WTC11 (cell line): ENCODE data around the gene FLRT1. TPM values are rescaled to one million over a fixed set of nuclear protein-coding genes. Genes with fewer than 3 reads are reported as not detected.
A peak's percentile ranks its signal among the peaks of the same experiment; 100 is the strongest.

Source experiments
- ATAC-seq: fragments of 200-7000 bp; cut with Tn5 transposase; 2 replicates; pipeline ENCODE4 v1.10.0; 2021; ENCODE audit warnings: mild to moderate bottlenecking, moderate library complexity
- CTCF ChIA-PET: fragments of 300-600 bp; sonication (Branson Sonifier 250); formaldehyde crosslinking; loops from one replicate; lab custom pipeline; 2021; ENCODE audit warnings: antibody characterized with exemption; lab: Charles Lee
- POLR2A ChIA-PET: fragments of 350-600 bp; sonication (Branson Sonifier 250); formaldehyde crosslinking; loops from one replicate; lab custom pipeline; 2021; ENCODE audit warnings: antibody characterized with exemption; lab: Charles Lee
- DNase-seq: peaks from one replicate; pipeline ENCODE4 v3.0.0; 2021; ENCODE audit warnings: low spot score
- H3K27ac Mint-ChIP-seq: 2 replicates; pipeline ENCODE4 v1.8.0; 2021; ENCODE audit warnings: mixed read lengths
- H3K27me3 Mint-ChIP-seq: 2 replicates; pipeline ENCODE4 v1.8.0; 2021; ENCODE audit warnings: low read depth, mild to moderate bottlenecking, moderate library complexity, mixed read lengths
- H3K36me3 Mint-ChIP-seq: 2 replicates; pipeline ENCODE4 v1.8.0; 2021; ENCODE audit warnings: mixed read lengths
- H3K4me1 Mint-ChIP-seq: 2 replicates; pipeline ENCODE4 v1.8.0; 2022; ENCODE audit warnings: mixed read lengths
- H3K4me3 Mint-ChIP-seq: 2 replicates; pipeline ENCODE4 v1.8.0; 2021; ENCODE audit warnings: mild to moderate bottlenecking, moderate library complexity, mixed read lengths
- H3K9me3 Mint-ChIP-seq: 2 replicates; pipeline ENCODE4 v1.8.0; 2021; ENCODE audit warnings: mixed read lengths
- CBFB ChIP-seq: sonication (generic); formaldehyde crosslinking; IDR thresholded peaks from 2 replicates; pipeline ENCODE4 v1.8.1; 2022; ENCODE audit warnings: mild to moderate bottlenecking, low read depth, missing genetic modification reagents
- CREM ChIP-seq: sonication (generic); formaldehyde crosslinking; IDR thresholded peaks from 2 replicates; pipeline ENCODE4 v1.8.1; 2022; ENCODE audit warnings: mild to moderate bottlenecking, missing genetic modification reagents, moderate library complexity
- FOXJ3 ChIP-seq: sonication (generic); formaldehyde crosslinking; IDR thresholded peaks from 2 replicates; pipeline ENCODE4 v1.9.0; 2021; ENCODE audit warnings: missing genetic modification reagents, mild to moderate bottlenecking, borderline replicate concordance
- FOXK1 ChIP-seq: sonication (generic); formaldehyde crosslinking; IDR thresholded peaks from 2 replicates; pipeline ENCODE4 v1.8.0; 2022; ENCODE audit warnings: mild to moderate bottlenecking, moderate library complexity, missing genetic modification reagents
- FOXP1 ChIP-seq: sonication (generic); formaldehyde crosslinking; IDR thresholded peaks from 2 replicates; pipeline ENCODE4 v1.8.0; 2022; ENCODE audit warnings: missing genetic modification reagents, mild to moderate bottlenecking, moderate library complexity, borderline replicate concordance
- NR1H2 ChIP-seq: sonication (generic); formaldehyde crosslinking; IDR thresholded peaks from 2 replicates; pipeline ENCODE4 v1.9.0; 2021; ENCODE audit warnings: mild to moderate bottlenecking, moderate library complexity, missing genetic modification reagents
- SMAD3 ChIP-seq: sonication (generic); formaldehyde crosslinking; IDR thresholded peaks from 2 replicates; pipeline ENCODE4 v1.8.0; 2022; ENCODE audit warnings: missing genetic modification reagents, mild to moderate bottlenecking, borderline replicate concordance
- SOX15 ChIP-seq: fragments of 250-450 bp; sonication (Bioruptor Pico); IDR thresholded peaks from 2 replicates; pipeline ENCODE4 v1.9.0; 2021; ENCODE audit warnings: mild to moderate bottlenecking
- total RNA-seq: library from RNA; stranded (reverse); gene quantifications from 3 replicates; pipeline ENCODE4 v1.2.3, GENCODE V29; 2021
- TF ChIP-seq, protein P1 (sequence below): fragments of 250-450 bp; sonication (Bioruptor Pico); conservative IDR thresholded peaks from 2 replicates; pipeline ENCODE4 v1.9.0; 2021; ENCODE audit warnings: mild to moderate bottlenecking
- TF ChIP-seq, protein P2 (sequence below): sonication (generic); formaldehyde crosslinking; IDR thresholded peaks from 2 replicates; pipeline ENCODE4 v1.8.0; 2022; ENCODE audit warnings: mild to moderate bottlenecking, missing genetic modification reagents
- TF ChIP-seq, protein P3 (sequence below): fragments of 250-450 bp; sonication (Bioruptor Pico); IDR thresholded peaks from 2 replicates; pipeline ENCODE4 v1.9.0; 2021; ENCODE audit warnings: moderate library complexity, mild to moderate bottlenecking, inconsistent platforms, borderline replicate concordance
- TF ChIP-seq, protein P4 (sequence below): sonication (generic); formaldehyde crosslinking; IDR thresholded peaks from 2 replicates; pipeline ENCODE4 v1.8.0; 2022; ENCODE audit warnings: mild to moderate bottlenecking, missing genetic modification reagents
- TF ChIP-seq, protein P5 (sequence below): sonication (generic); formaldehyde crosslinking; IDR thresholded peaks from 2 replicates; pipeline ENCODE4 v1.8.0; 2023; ENCODE audit warnings: missing genetic modification reagents, mild to moderate bottlenecking, borderline replicate concordance

The FLRT1 gene
- total RNA-seq, 1 experiment from 2014 or later: 0.20 TPM

DNA sequence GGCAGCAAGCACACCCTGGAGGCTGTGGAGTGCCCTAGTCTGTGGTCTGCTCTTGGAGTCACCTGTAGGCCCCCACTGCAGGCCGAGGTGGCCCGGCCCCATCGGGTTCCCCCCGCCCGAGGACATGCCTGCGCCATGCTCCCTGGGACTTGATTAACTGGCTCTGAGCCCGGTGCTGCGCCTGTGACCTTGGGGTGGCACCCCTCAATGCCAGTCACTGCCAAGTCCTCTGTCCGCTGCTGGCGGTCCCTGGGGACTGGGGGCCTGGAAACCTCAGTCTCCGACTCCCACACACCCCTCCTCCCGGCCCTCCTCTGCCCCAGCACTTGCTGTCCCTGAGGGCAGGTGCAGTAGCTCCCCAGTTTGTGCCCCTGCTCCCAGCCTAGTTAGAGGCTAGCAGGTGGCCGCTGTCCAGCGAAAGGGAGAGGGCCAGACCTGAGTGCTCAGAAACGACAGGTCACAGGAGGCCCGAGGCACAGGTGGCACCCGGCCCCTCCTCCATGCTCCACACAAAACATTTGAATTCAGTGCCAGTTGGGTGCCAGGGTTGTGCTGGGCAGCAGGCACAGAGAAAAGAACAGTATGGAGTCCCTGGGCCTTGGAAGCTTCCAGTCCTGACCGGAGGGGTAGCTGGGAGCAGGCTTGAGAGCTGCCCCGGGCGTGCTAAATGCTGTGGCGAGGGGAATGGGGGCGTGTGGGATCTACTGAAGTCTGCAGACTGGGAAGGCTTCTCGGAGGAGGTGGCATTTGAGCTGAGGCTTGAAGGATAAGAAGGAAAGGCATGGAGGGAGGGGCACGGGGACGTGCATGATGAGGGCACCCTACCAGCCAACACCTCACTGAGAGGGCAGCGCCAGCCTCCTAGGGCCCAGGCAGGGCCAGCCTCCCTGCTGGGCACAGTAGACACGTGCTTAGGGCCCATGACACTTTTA, 16.4 kb upstream of the FLRT1 start (continued):
- TF ChIP-seq, protein P1, sequence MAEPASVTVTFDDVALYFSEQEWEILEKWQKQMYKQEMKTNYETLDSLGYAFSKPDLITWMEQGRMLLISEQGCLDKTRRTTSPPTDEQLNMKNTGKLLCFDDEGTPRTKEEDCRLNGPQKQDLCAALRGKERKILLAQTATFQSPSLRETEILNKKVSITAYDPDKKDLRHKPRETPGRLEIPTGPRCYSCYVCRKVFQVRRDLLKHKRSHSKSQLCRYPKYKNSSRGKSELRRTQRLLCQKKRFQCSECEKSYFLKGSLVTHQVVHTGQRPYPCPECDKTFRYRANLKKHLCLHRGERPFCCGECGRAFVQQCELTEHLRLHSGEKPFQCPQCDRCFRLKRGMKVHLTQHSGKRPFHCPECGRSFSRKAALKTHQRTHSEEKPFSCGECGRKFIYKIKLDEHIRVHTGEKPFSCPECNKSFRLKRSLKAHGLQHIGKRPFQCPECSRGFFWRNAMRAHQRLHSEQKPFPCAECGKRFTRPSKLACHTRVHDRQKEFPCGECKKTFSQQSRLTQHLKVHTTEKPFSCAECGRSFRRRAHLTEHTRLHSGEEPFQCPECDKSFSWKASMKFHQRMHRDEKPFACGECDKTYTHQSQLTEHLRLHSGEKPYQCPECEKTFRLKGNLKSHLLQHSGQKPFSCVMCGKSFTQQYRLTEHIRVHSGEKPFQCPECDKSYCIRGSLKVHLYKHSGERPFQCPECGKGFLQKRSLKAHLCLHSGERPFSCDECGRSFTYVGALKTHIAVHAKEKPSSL (CRISPR knock-in tag): no peak
- TF ChIP-seq FOXJ3 (CRISPR knock-in tag): no peak
- TF ChIP-seq, protein P2, sequence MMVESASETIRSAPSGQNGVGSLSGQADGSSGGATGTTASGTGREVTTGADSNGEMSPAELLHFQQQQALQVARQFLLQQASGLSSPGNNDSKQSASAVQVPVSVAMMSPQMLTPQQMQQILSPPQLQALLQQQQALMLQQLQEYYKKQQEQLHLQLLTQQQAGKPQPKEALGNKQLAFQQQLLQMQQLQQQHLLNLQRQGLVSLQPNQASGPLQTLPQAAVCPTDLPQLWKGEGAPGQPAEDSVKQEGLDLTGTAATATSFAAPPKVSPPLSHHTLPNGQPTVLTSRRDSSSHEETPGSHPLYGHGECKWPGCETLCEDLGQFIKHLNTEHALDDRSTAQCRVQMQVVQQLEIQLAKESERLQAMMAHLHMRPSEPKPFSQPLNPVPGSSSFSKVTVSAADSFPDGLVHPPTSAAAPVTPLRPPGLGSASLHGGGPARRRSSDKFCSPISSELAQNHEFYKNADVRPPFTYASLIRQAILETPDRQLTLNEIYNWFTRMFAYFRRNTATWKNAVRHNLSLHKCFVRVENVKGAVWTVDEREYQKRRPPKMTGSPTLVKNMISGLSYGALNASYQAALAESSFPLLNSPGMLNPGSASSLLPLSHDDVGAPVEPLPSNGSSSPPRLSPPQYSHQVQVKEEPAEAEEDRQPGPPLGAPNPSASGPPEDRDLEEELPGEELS (CRISPR knock-in tag): no peak
- no peak for TF ChIP-seq CREM (CRISPR knock-in tag)
- TF ChIP-seq, protein P3, sequence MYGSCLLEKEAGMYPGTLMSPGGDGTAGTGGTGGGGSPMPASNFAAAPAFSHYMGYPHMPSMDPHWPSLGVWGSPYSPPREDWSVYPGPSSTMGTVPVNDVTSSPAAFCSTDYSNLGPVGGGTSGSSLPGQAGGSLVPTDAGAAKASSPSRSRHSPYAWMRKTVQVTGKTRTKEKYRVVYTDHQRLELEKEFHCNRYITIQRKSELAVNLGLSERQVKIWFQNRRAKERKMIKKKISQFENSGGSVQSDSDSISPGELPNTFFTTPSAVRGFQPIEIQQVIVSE (CRISPR knock-in tag): no peak

DNA sequence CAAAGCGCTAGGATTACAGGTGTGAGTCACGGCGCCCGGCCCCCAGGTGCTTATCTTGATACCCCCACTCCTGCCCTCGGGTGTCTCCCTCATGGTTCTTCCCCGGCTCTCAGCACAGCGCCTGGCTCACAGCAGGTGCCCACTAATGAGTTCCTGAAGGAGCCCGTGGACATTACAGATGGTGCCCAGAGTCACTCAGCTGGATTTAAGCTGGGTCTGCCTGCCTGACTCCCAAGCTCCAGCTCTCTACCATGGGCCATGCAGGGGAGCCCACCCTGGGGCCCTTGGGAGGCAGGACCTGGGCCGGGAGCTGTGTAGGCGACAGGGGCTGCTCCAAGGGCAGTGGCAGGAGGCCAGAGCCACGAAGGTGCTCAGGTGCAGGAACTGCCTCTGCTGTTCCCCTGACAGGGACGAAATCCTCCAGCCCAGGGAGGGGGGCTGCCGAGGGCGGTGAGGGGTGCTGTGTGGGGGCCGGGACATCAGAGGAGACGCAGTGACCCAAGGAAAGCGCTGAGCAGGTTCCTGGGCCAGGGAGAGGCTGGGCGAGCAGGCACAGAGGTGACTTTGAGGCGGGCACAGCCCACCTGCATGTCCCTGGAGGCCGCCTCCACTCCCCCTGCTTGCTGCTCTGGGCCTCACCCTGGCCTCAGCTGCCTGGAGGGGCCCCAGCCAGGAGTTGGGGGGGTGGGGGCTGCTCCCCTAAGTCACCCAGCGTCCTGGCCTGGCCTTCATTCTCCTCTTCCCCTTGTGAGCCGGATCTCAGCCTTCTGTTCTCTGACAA, 14.6 kb upstream of the FLRT1 start:
- DNase-seq (no peak), ATAC-seq (no peak)
- H3K4me1 Mint-ChIP-seq: peaks cover 54% of the 10 kb centered on the region
- no peak for TF ChIP-seq CBFB
- 0 out of 2 replicates have a peak, but pooled peaks have one; percentile 31 for TF ChIP-seq FOXP1
- TF ChIP-seq SMAD3 (CRISPR knock-in tag): no peak
- TF ChIP-seq, protein P4, sequence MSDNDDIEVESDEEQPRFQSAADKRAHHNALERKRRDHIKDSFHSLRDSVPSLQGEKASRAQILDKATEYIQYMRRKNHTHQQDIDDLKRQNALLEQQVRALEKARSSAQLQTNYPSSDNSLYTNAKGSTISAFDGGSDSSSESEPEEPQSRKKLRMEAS (CRISPR knock-in tag): 0 out of 2 replicates have a peak, but pooled peaks have one; percentile 30
- TF ChIP-seq FOXK1 (CRISPR knock-in tag): no peak
- ChIA-PET CTCF (interaction anchor here (9.6 kb wide), 1 partner anchor 20 kb away, joined by 75 read pairs; no protein-coding TSS in a partner anchor), POLR2A (no interaction called here)
- peaks cover 36% of the 10 kb centered on the region for H3K27me3 Mint-ChIP-seq
- H3K9me3 Mint-ChIP-seq: no peaks in the 10 kb centered on the region
- no peak overlapping the region for H3K4me3 Mint-ChIP-seq
- peak overlapping the region; percentile 89; the same call in 1 of the 2 replicates for H3K27ac Mint-ChIP-seq
- H3K36me3 Mint-ChIP-seq: no peaks in the 10 kb centered on the region

DNA sequence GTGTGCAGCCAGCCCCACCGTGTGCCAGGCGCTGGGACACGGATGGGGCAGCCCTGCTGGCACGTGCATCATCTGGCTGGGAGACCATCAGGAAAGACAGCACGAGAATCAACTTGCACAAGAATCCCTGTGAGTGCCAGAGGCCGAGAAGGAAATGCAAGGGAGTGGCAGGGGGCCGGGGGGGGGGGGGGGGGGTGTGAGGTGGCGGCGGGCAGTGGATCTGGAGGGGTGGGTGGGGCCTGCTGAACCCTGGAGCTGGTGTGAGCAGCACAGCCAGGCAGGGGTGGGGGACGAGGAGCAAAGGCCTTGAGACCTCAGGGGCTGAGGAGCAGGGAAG, 14.0 kb upstream of the FLRT1 start:
- Mint-ChIP-seq H3K4me3 (no peak overlapping the region), H3K9me3 (no peaks in the 10 kb centered on the region), H3K27me3 (peaks cover 38% of the 10 kb centered on the region), H3K4me1 (peaks cover 60% of the 10 kb centered on the region), H3K27ac (peak overlapping the region; percentile 89; the same call in 1 of the 2 replicates), H3K36me3 (no peaks in the 10 kb centered on the region)
- ChIA-PET CTCF (interaction anchor here (0.6 to 9.6 kb wide), 4 partner anchors 15 to 108 kb away, joined by 3 to 75 read pairs (median 6); no protein-coding TSS in a partner anchor), POLR2A (no interaction called here)
- DNase-seq (no peak), ATAC-seq (peak; percentile 14)
- TF ChIP-seq, protein P4 (CRISPR knock-in tag): peak; percentile 0; the same call in 1 of the 2 replicates
- no peak for TF ChIP-seq NR1H2
- TF ChIP-seq SOX15 (CRISPR knock-in tag): no peak
- TF ChIP-seq, protein P5, sequence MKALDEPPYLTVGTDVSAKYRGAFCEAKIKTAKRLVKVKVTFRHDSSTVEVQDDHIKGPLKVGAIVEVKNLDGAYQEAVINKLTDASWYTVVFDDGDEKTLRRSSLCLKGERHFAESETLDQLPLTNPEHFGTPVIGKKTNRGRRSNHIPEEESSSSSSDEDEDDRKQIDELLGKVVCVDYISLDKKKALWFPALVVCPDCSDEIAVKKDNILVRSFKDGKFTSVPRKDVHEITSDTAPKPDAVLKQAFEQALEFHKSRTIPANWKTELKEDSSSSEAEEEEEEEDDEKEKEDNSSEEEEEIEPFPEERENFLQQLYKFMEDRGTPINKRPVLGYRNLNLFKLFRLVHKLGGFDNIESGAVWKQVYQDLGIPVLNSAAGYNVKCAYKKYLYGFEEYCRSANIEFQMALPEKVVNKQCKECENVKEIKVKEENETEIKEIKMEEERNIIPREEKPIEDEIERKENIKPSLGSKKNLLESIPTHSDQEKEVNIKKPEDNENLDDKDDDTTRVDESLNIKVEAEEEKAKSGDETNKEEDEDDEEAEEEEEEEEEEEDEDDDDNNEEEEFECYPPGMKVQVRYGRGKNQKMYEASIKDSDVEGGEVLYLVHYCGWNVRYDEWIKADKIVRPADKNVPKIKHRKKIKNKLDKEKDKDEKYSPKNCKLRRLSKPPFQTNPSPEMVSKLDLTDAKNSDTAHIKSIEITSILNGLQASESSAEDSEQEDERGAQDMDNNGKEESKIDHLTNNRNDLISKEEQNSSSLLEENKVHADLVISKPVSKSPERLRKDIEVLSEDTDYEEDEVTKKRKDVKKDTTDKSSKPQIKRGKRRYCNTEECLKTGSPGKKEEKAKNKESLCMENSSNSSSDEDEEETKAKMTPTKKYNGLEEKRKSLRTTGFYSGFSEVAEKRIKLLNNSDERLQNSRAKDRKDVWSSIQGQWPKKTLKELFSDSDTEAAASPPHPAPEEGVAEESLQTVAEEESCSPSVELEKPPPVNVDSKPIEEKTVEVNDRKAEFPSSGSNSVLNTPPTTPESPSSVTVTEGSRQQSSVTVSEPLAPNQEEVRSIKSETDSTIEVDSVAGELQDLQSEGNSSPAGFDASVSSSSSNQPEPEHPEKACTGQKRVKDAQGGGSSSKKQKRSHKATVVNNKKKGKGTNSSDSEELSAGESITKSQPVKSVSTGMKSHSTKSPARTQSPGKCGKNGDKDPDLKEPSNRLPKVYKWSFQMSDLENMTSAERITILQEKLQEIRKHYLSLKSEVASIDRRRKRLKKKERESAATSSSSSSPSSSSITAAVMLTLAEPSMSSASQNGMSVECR: no peak
- TF ChIP-seq, all 79 proteins: peak for 1
